Non-pigmented ciliary epithelial cell (primary cell): ENCODE data around the gene PUS10.
A peak's percentile ranks its signal among the peaks of the same experiment; 100 is the strongest.

Experiments used
- DNase-seq: peaks from one replicate; pipeline ENCODE4 v3.0.0-alpha.2; 2010; ENCODE audit warnings: low read depth

PUS10 gene

DNA sequence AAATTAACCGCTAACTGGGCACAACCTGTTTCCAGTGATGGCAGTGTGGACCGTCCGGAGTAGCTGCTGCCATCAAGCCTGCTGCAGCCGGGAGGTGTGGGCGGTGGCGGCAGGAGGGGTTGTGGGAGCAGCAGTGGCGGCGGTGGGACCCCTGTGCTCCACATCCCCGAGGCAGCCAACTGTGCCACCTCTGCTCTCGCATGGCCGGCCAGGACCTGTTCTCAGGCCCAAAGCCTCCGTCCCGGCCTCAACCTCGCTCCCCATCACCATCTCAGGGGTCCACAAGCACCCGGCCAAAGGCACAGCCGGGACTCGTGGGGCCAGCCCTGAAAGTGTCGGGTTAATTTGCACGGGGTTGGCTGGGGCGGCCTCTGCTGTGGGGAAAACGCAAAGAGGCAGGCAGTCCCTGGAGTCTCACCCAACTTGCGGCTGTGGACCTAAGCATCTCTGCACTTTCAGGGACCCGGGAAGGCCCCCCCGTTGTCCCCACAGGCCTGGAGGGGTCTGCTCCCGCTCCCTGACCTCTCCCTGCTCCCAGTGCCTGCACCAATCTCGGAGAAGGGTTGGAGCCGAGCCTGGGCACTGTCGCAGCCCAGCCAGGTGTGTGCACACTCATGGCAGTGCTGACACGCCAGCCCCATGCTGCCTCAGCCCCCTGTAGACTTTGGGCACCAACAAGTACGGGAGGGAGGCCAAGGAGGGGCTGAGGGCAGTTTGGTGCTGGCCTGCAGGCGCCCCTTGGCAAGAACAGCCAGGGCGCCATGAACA, 45.0 kb downstream of the PUS10 start:
- no peak for DNase-seq

DNA sequence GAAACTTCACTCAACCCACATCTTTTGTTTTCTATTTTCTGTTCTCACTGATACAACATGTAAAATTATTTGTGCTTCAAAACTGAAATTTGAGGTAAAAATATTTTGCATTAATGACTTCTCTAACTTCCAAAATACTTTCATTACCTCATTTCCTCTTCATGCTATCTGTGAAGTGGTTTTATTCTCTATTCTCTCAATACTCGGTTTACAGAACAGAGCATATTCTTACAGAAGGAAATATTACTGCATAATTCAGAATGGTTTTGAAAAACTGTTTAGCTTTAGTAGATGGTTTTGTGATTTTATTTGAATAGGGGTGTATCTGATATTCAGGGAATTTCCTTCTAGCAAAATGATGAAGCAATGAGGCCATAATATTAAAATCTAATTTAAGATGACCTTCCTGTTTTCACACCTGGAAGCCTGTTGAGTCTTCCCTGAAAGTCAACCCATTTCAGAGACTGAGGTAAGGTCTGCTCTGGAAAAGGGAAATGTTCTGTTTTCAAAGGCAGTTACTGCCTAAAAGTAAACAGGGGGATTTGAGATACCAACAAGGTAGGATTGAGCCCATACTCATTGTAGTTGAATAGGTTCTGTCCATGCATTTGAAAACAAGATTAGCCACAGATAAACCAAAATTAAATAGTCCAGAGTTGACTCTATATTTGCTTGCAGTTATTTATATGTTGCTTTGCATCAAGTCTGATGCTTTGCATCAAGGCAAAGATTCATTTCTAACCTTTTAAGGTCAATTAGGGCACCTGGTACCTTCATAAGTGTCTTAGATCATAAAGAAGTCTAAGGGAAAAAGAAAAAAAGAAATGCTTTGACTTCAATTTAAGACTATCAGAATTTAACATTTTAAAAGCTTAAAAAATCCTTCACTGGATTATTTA, 51.3 kb downstream of the PUS10 start:
- no peak for DNase-seq

- DNase-seq = no peak
Measured at GRCh38 chr2:60965499-60965785, 52.6 kb downstream of the PUS10 start.

GRCh38 chr2:60964651-60965498, 53.2 kb downstream of the PUS10 start:
- DNase-seq = no peak

GRCh38 chr2:60963190-60963589, 54.9 kb downstream of the PUS10 start:
- no peak for DNase-seq

DNA sequence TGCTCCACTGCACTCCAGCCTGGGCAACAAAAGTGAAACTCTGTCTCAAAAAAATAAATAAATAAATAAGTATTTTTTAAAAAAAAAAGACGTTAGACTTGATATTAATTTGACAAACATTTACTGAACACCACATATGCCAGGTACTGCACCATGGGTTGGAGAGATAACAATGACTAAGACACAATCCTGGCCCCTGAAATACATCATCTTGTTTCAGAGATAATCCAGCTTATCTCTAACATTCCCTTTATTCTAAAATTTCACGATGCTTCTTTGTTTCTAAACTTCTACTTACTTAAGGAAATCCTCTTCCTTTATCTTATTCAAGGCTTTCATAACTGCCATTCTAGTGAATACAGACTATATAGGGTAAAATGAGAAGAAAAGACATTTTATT, 55.5 kb downstream of the PUS10 start:
- DNase-seq = no peak

DNA sequence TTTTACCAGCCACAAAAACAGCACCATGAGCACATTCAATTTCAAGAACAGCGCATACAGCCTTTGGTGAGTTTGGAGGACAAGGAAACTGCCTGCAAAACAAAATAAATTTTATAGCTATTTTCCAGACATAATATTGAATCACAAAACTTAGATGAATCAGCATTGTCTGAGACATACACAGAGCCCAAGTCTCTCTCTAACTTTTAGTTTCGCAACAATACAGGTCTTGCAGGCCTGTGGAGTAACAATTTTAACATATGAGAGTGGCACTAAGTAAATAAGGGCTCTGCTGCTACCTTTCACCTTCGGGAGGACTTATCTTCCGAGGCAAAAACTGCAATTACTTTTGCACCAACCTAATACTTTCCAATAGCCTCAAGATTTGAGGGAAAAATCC, 56.6 kb downstream of the PUS10 start:
- peak; percentile 13 for DNase-seq

DNA sequence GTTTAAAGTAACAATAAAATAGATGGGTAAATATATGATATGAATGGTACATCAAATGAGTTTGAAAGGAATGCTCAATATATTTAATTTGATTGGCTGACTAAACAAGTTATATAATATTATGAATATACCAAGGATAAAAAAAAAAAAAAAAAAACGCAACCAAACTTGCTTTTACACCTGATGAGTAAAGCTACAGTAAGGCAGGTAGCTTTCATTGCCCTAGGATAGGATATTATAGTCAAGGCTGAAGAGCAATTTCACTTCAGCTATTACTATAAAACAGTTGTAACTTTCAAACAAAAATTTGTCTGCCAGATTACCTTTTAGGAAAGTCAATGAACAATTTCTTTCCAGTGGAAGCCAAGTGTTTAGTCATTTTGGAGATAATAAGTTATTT, 57.3 kb downstream of the PUS10 start:
- no peak for DNase-seq

- DNase-seq = no peak
Measured at GRCh38 chr2:60959501-60959900, 58.6 kb downstream of the PUS10 start.

DNA sequence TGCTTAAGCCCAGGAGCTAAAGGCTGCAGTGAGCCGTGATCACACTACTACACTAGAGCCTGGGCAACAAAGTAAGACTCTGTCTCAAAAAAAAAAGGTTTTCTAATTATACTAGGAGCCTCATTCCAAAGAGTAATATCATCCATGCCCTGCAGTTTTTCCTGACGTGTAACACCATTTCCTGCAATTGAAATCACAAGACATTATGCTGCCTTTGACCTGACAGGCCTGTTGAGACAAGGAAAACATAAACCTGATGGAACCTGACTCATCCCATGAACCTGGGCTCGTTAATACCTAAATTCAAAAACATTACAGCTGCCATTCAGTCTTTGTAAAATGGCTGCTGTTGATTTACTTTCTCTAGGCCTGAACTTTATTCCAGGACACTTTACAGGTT, 59.3 kb downstream of the PUS10 start:
- peak; percentile 40 for DNase-seq

GRCh38 chr2:60958361-60958760, 59.7 kb downstream of the PUS10 start:
- DNase-seq = peak; percentile 9

GRCh38 chr2:60957643-60958042, 60.4 kb downstream of the PUS10 start:
- DNase-seq = no peak

GRCh38 chr2:60957224-60957623, 60.8 kb downstream of the PUS10 start:
- DNase-seq = no peak

DNA sequence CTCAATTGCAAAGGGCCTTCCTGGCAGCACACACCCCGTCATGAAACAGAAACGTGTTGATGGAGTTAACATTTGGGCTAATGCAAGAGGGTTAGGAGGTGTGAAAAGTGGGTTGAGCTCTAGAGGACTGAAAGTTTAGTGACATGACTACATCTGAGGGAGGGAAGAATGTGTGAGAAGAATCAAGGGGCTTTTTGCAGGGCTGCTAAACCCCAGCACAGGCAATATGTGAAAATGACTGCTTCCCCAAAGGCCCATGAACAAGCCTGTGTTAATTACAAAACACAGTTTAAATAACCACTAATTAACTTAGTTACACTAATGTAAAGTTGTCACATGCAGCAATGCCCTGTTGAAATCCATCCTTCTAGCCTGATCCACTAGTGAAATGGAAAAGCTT, 63.9 kb downstream of the PUS10 start:
- DNase-seq = no peak

DNA sequence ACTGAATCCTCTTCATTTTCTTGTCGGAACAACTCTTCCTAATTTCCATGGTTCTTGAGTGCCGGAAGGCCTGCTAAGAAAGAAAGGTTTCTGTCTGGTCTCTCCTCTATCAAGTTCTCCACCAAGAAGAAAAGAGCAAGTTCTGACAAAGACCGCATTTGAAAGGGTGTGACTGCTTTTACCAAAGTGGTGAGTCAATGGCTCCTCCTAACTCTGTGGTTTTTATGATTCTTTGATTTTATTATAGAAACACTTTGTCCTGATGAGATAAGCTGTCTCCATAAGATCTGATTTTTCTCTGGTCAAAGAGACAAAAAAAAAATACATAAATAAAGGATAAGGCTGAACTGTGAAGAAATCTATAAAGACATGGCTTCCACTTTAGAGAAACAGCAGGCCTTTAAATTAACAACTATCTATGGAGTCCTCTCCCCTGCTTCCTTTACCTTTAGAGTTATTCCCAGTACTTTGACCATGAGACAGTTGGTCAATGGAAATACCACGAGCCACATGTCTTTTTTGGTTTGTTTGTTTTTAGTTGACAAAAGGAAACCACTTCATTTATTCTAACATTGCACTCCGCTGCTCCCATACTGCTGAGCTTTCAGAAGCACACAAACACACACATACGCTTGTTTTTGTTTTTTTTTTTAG, 69.0 kb downstream of the PUS10 start:
- DNase-seq = no peak

- no peak for DNase-seq
Measured at GRCh38 chr2:60948161-60948560, 69.9 kb downstream of the PUS10 start.

- no peak for DNase-seq
Measured at GRCh38 chr2:60947056-60947455, 71.0 kb downstream of the PUS10 start.

DNA sequence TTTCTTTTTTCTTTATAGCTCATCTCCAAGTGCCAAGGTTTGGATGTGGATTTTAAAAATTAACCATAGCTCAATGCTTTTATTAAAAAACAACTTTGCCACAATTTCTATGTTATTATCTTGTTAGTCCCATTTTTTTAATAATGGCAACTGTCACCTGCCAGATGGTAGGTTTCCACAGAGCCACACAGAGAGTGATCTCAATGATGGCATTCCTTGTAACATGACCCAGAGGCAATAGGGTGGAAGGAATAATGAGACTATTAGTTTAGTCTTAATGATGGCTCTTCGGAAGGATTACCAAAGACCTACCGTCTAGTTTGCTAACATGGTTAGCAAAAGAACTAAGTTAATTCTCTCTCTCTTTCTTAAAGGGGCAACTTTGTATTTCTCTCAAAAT, 72.7 kb downstream of the PUS10 start:
- DNase-seq = no peak

DNA sequence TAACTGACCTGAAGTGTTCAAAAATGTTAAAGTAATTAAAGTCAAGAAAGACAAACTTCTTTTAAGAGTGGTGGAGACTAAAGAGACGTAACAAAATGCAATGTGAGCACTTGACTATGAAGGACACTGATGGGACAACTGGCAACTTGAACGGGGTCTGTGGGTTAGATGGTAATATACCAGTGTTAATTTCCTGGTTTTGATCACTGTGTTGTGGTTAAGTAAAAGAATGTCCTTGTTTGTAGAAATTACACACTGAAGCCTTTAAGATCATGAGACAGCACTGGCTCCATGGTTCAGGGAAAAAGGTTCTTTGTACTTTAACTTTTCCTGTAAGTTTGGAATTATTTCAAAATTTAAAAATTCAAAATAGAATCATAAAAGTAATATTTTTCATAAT, 78.4 kb downstream of the PUS10 start:
- DNase-seq = no peak

DNA sequence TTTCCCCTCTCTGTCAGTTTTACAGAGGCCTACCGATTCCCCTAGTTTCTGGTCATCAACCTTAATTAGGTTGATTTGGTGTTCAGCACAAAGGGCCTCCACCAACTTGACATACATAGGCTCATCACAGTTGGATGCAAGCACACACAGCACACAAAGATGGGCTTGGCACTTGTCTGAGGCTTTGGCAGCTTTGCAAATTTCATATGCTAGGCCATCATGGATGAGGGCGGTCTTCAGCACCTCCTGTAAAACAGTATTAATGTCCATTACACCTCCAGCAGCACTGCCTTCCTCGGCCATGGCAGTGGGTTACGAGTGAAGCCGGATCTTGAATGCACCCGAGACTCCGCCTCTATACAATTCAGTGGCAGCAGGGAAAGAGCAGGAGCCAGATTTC, 79.8 kb downstream of the PUS10 start:
- DNase-seq = no peak

DNA sequence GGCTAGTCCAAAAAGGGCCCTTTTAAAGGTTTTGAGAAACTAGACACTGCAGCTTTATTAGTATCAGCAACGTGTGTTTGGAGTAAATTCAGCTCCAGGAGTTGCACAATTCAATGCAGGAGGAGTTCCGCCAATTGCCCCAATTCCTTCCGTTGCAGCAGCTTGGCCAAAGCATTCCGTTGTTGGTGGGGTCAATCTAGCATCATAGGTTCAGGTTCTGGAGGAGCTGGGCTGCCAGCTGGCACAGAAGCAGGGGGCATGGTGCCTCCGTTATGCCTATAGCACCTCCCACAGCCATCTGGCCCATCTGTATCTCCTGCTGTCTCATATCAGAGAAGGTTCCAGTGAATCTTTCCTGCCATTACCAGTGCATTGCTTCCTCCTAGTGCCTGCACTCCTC, 81.3 kb downstream of the PUS10 start:
- no peak for DNase-seq

DNA sequence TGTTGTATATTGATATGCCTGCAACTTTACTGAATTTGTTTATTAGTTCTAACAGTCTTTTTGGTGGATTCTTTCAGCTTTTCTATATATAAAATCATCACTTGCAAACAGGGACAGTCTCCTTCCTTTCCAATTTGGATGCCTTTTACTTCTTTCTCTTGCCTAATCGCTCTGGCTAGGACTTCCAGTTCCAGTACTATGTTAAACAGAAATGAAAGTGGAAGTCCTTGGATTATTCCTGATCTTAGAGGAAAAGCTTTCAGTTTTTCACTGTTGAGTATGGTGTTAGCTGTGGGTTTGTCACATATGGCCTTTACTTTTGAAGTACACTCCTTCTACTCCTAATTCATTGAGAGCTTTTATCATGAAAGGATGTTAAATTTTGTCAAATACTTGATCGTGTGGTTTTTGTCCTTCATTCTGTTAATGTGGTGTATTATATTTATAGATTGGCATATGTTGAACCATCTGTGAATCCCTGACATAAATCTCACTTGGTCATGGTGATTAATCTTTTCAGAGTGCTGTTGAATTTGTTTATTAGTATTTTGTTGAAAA, 83.8 kb downstream of the PUS10 start:
- DNase-seq = no peak
